Measurements from ENCODE around the gene CDKL2.

- TF ChIP-seq POLR2A (IDR thresholded peaks at IDR 0.05), result no peak
- TF ChIP-seq CTCF (IDR thresholded peaks at IDR 0.05), result no peak
These were observed 34.3 kb downstream of the CDKL2 start for GRCh38 chr4:75596061-75596460.

Data from testis (tissue), 2 donors.